Measurements from ENCODE around the gene TEFM. TPM values are rescaled to one million over a fixed set of nuclear protein-coding genes. Genes with fewer than 3 reads are reported as not detected.

Gene TEFM
- total RNA-seq, 3 donors from 2014 or later = 5.1 to 29.6 (median 13.8) TPM

DNA sequence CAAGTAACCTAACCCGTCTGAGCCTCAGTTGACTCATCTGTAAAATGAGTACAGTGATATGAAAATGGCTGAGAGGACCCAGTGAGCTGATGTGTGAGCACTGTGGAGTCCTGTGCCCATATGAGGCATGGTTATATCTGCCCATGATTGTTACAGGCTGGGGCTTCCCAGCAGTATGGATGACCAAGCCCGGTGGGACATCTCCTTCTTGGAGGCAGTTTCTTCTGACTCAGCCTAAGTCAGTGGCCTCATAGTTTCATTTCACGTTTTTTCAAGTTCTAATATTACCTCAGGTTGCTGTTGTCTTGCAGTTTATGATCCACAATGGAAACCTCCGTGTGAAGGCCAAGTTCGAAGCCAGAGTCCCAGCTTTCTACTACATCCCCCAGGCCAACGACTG is 20.5 kb upstream of the TEFM start:
- DNase-seq (ENCODE audit: low spot score in 2 of 2) = no peak
- intact Hi-C loops (cut with DNase I; ENCODE audit: low total_unique reads) = no loop called here

GRCh38 chr17:30924341-30924740 is 18.3 kb upstream of the TEFM start:
- Histone ChIP-seq H3K27ac (no peak overlapping the region), H3K9me3 (no peaks in the 10 kb centered on the region), H3K4me1 (peaks cover 0 to 10% of the 10 kb centered on the region in 2 donors), H3K4me3 (no peak overlapping the region), H3K36me3 (no peaks in the 10 kb centered on the region), H3K27me3 (peaks cover 5 to 22% of the 10 kb centered on the region in 2 donors)
- intact Hi-C loops (cut with DNase I; ENCODE audit: low total_unique reads) = no loop called here
- no peak for DNase-seq (ENCODE audit: low spot score in 2 of 2)
- TF ChIP-seq, protein P1, sequence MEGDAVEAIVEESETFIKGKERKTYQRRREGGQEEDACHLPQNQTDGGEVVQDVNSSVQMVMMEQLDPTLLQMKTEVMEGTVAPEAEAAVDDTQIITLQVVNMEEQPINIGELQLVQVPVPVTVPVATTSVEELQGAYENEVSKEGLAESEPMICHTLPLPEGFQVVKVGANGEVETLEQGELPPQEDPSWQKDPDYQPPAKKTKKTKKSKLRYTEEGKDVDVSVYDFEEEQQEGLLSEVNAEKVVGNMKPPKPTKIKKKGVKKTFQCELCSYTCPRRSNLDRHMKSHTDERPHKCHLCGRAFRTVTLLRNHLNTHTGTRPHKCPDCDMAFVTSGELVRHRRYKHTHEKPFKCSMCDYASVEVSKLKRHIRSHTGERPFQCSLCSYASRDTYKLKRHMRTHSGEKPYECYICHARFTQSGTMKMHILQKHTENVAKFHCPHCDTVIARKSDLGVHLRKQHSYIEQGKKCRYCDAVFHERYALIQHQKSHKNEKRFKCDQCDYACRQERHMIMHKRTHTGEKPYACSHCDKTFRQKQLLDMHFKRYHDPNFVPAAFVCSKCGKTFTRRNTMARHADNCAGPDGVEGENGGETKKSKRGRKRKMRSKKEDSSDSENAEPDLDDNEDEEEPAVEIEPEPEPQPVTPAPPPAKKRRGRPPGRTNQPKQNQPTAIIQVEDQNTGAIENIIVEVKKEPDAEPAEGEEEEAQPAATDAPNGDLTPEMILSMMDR (IDR thresholded peaks at IDR 0.05) = no peak

More for the DNA sequence above, 20.5 kb upstream of the TEFM start:
- no peaks in the 10 kb centered on the region for H3K36me3 ChIP-seq
- peaks cover 0 to 10% of the 10 kb centered on the region in 2 donors for H3K4me1 ChIP-seq
- H3K27me3 ChIP-seq = peaks cover 5 to 19% of the 10 kb centered on the region in 2 donors
- no peak overlapping the region for H3K27ac ChIP-seq
- no peaks in the 10 kb centered on the region for H3K9me3 ChIP-seq
- TF ChIP-seq, protein P1 (IDR thresholded peaks at IDR 0.05) = no peak
- TF ChIP-seq POLR2A (IDR thresholded peaks at IDR 0.05) = no peak
- TF ChIP-seq POLR2AphosphoS5 (IDR thresholded peaks at IDR 0.05) = no peak
- no peak overlapping the region for H3K4me3 ChIP-seq

DNA sequence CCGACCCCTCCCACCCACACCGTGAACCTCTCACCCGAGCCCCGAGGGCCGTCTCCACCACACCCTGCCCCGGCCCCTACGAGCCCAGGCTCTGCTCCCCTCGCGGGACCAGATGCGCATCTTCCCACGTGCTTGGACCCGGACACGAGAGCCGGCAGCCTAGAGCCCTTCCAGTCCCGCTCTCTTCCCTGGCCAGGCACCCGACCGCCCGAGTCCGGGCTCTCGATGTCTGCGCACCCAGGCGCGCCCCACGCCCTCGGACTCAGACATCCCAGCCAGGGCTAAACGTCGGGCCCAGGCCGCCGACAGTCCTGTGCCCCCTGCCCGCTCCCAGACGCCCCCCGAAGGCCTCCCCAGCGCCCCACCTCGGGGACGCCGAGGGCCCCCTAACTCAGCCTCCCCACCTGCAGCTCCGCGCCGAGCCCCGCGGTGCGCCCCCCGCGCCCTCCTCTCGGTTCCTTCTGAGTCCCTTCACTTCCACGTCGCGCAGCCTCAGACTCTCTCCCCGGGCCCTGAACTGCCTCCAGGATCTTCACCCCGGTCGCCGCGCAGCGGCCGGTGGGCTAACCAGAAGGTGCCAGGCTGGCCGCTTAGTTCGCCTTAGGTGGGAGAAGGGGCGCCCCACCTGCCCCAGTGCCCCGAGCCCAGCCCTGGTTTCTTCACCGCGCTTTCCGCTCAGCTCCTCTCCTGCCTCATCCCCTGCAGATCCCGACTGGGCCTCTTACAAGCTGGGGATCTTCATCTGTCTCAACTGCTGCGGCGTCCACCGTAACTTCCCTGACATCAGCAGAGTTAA is 16.4 kb upstream of the TEFM start:
- Histone ChIP-seq H3K4me1 (peaks cover 0 to 10% of the 10 kb centered on the region in 2 donors), H3K9me3 (no peaks in the 10 kb centered on the region), H3K27ac (peak overlapping the region in 1 of 2 donors; percentile 26), H3K4me3 (peak overlapping the region; percentile 55 to 77 (median 61)), H3K27me3 (peaks cover 5 to 22% of the 10 kb centered on the region in 2 donors), H3K36me3 (no peaks in the 10 kb centered on the region)
- no peak for DNase-seq (ENCODE audit: low spot score in 2 of 2)
- TF ChIP-seq, protein P1 (IDR thresholded peaks at IDR 0.05) = no peak
- intact Hi-C loops (cut with DNase I; ENCODE audit: low total_unique reads) = no loop called here

DNA sequence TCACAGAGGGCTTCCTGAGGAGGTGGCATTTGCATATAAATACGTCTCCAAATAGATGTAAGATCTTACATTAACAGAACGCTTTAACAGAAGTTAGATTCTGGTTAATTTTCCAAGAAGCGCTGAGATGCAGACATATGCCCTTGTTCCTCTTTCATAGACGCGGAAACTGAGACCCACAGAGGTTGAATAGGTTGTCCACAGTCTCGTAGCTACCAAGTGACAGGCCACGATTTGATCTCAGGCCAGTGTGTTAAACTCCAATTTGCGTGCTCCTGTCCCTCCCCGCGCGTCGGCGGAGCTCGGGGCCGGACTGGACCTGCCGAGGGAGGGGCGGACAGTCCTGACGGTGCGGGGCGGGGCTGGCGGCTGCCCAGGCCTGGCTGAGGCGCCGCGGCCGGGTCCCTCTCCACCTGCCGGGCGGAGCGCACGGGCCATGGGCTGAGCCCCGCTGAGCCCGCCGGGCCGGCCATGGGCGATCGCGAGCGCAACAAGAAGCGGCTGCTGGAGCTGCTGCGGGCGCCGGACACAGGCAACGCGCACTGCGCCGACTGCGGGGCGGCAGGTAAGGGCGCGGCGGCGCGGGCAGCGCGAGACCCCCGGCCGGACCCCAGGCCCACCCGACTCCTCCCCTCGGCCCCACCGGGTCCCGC is 15.6 kb upstream of the TEFM start, which contains the start of gene ADAP2:
ADAP2 (plus strand) TSS at position 402 of the 653 bp plus-strand sequence; CDS start at position 472, 70 bp downstream.
- H3K36me3 ChIP-seq = no peaks in the 10 kb centered on the region
- TF ChIP-seq, protein P1 (IDR thresholded peaks at IDR 0.05) = no peak
- TF ChIP-seq POLR2A (IDR thresholded peaks at IDR 0.05) = no peak
- intact Hi-C loops (cut with DNase I; ENCODE audit: low total_unique reads) = no loop called here
- H3K27me3 ChIP-seq = peaks cover 5 to 22% of the 10 kb centered on the region in 2 donors
- H3K27ac ChIP-seq = peak within 1 kb of the TSS in 1 of 2 donors; percentile 26
- no peaks in the 10 kb centered on the region for H3K9me3 ChIP-seq
- H3K4me1 ChIP-seq = peaks cover 0 to 10% of the 10 kb centered on the region in 2 donors
- DNase-seq (ENCODE audit: low spot score in 2 of 2) = peak in 1 of 2 donors; percentile 22
- H3K4me3 ChIP-seq = peak within 1 kb of the TSS; percentile 55 to 77 (median 61)
